COR-L47 (cell line): ENCODE data around the gene STX16.
A peak's percentile ranks its signal among the peaks of the same experiment; 100 is the strongest.

ENCODE experiments used
- DNase-seq: peaks from one replicate; lab custom pipeline; 2025; lab: John Stamatoyannopoulos, UW

Gene STX16

GRCh38 chr20:58619077-58619863 lies 31.8 kb upstream of the STX16 start:
- peak; percentile 12 for DNase-seq

- DNase-seq: no peak
Measured at GRCh38 chr20:58619864-58620431, 31.1 kb upstream of the STX16 start.

GRCh38 chr20:58621906-58622548 lies 29.1 kb upstream of the STX16 start:
- no peak for DNase-seq

GRCh38 chr20:58622671-58623578 lies 28.2 kb upstream of the STX16 start:
- DNase-seq: no peak

- DNase-seq: peak; percentile 7
Measured at GRCh38 chr20:58623579-58624473, 27.3 kb upstream of the STX16 start.

GRCh38 chr20:58624687-58625086 lies 26.4 kb upstream of the STX16 start:
- no peak for DNase-seq

- no peak for DNase-seq
Measured at GRCh38 chr20:58625585-58625984, 25.5 kb upstream of the STX16 start.

GRCh38 chr20:58626051-58626450 lies 25.0 kb upstream of the STX16 start:
- no peak for DNase-seq

- DNase-seq: no peak
Measured at GRCh38 chr20:58627212-58628072, 23.6 kb upstream of the STX16 start.

- DNase-seq: no peak
Measured at GRCh38 chr20:58628491-58629214, 22.4 kb upstream of the STX16 start.

- no peak for DNase-seq
Measured at GRCh38 chr20:58629215-58629580, 21.9 kb upstream of the STX16 start.

GRCh38 chr20:58630063-58630462 lies 21.0 kb upstream of the STX16 start:
- no peak for DNase-seq

- no peak for DNase-seq
Measured at GRCh38 chr20:58633161-58634053, 17.7 kb upstream of the STX16 start.

GRCh38 chr20:58634059-58634458 lies 17.0 kb upstream of the STX16 start:
- no peak for DNase-seq

- DNase-seq: no peak
Measured at GRCh38 chr20:58634521-58635278, 16.4 kb upstream of the STX16 start.

- no peak for DNase-seq
Measured at GRCh38 chr20:58635279-58635665, 15.8 kb upstream of the STX16 start.

- DNase-seq: no peak
Measured at GRCh38 chr20:58636396-58636982, 14.6 kb upstream of the STX16 start.
